WTC11 (cell line): ENCODE data around the gene MASP2. TPM values are rescaled to one million over a fixed set of nuclear protein-coding genes. Genes with fewer than 3 reads are reported as not detected.

Experiments
- ATAC-seq: fragments of 200-7000 bp; cut with Tn5 transposase; 2 replicates; pipeline ENCODE4 v1.10.0; 2021; ENCODE audit warnings: mild to moderate bottlenecking, moderate library complexity
- CTCF ChIA-PET: fragments of 300-600 bp; sonication (Branson Sonifier 250); formaldehyde crosslinking; loops from one replicate; lab custom pipeline; 2021; ENCODE audit warnings: antibody characterized with exemption; lab: Charles Lee
- POLR2A ChIA-PET: fragments of 350-600 bp; sonication (Branson Sonifier 250); formaldehyde crosslinking; loops from one replicate; lab custom pipeline; 2021; ENCODE audit warnings: antibody characterized with exemption; lab: Charles Lee
- DNase-seq: peaks from one replicate; pipeline ENCODE4 v3.0.0; 2021; ENCODE audit warnings: low spot score
- H3K27ac Mint-ChIP-seq: 2 replicates; pipeline ENCODE4 v1.8.0; 2021; ENCODE audit warnings: mixed read lengths
- H3K27me3 Mint-ChIP-seq: 2 replicates; pipeline ENCODE4 v1.8.0; 2021; ENCODE audit warnings: low read depth, mild to moderate bottlenecking, moderate library complexity, mixed read lengths
- H3K36me3 Mint-ChIP-seq: 2 replicates; pipeline ENCODE4 v1.8.0; 2021; ENCODE audit warnings: mixed read lengths
- H3K4me1 Mint-ChIP-seq: 2 replicates; pipeline ENCODE4 v1.8.0; 2022; ENCODE audit warnings: mixed read lengths
- H3K4me3 Mint-ChIP-seq: 2 replicates; pipeline ENCODE4 v1.8.0; 2021; ENCODE audit warnings: mild to moderate bottlenecking, moderate library complexity, mixed read lengths
- H3K9me3 Mint-ChIP-seq: 2 replicates; pipeline ENCODE4 v1.8.0; 2021; ENCODE audit warnings: mixed read lengths
- ARID4B ChIP-seq: sonication (generic); formaldehyde crosslinking; IDR thresholded peaks from 2 replicates; pipeline ENCODE4 v1.8.0; 2023; ENCODE audit warnings: missing genetic modification reagents, mild to moderate bottlenecking, borderline replicate concordance
- ATF3 ChIP-seq: sonication (generic); formaldehyde crosslinking; conservative IDR thresholded peaks from 2 replicates; pipeline ENCODE4 v1.8.1; 2022; ENCODE audit warnings: mild to moderate bottlenecking, missing genetic modification reagents
- CREM ChIP-seq: sonication (generic); formaldehyde crosslinking; IDR thresholded peaks from 2 replicates; pipeline ENCODE4 v1.8.1; 2022; ENCODE audit warnings: mild to moderate bottlenecking, missing genetic modification reagents, moderate library complexity
- E2F1 ChIP-seq: sonication (generic); formaldehyde crosslinking; IDR thresholded peaks from 2 replicates; pipeline ENCODE4 v1.8.0; 2022; ENCODE audit warnings: mild to moderate bottlenecking, missing genetic modification reagents
- ETV6 ChIP-seq: sonication (generic); formaldehyde crosslinking; IDR thresholded peaks from 2 replicates; pipeline ENCODE4 v1.8.1; 2022; ENCODE audit warnings: mild to moderate bottlenecking, missing genetic modification reagents
- GABPB1 ChIP-seq: sonication (generic); formaldehyde crosslinking; IDR thresholded peaks from 2 replicates; pipeline ENCODE4 v1.8.1; 2023; ENCODE audit warnings: mild to moderate bottlenecking, missing genetic modification reagents
- IRF1 ChIP-seq: sonication (generic); formaldehyde crosslinking; IDR thresholded peaks from 2 replicates; pipeline ENCODE4 v1.8.0; 2023; ENCODE audit warnings: missing genetic modification reagents
- IRF2 ChIP-seq: sonication (generic); formaldehyde crosslinking; IDR thresholded peaks from 2 replicates; pipeline ENCODE4 v1.8.0; 2022; ENCODE audit warnings: low read depth, missing genetic modification reagents, borderline replicate concordance
- MYBL2 ChIP-seq: sonication (generic); formaldehyde crosslinking; IDR thresholded peaks from 2 replicates; pipeline ENCODE4 v1.8.1; 2023; ENCODE audit warnings: mild to moderate bottlenecking, moderate library complexity, missing genetic modification reagents
- NFE2L1 ChIP-seq: sonication (generic); formaldehyde crosslinking; IDR thresholded peaks from 2 replicates; pipeline ENCODE4 v1.8.1; 2023; ENCODE audit warnings: missing genetic modification reagents
- TCF7 ChIP-seq: sonication (generic); formaldehyde crosslinking; IDR thresholded peaks from 2 replicates; pipeline ENCODE4 v1.8.0; 2022; ENCODE audit warnings: mild to moderate bottlenecking, low read depth, missing genetic modification reagents, moderate library complexity
- TEAD4 ChIP-seq: sonication (generic); formaldehyde crosslinking; IDR thresholded peaks from 2 replicates; pipeline ENCODE4 v1.8.0; 2022; ENCODE audit warnings: mild to moderate bottlenecking, missing genetic modification reagents
- ZBTB43 ChIP-seq: sonication (generic); formaldehyde crosslinking; IDR thresholded peaks from 2 replicates; pipeline ENCODE4 v1.8.1; 2023; ENCODE audit warnings: mild to moderate bottlenecking, missing genetic modification reagents
- ZNF121 ChIP-seq: sonication (generic); formaldehyde crosslinking; IDR thresholded peaks from 2 replicates; pipeline ENCODE4 v1.8.0; 2023; ENCODE audit warnings: missing genetic modification reagents
- ZNF219 ChIP-seq: sonication (generic); formaldehyde crosslinking; IDR thresholded peaks from 2 replicates; pipeline ENCODE4 v1.8.0; 2023; ENCODE audit warnings: missing genetic modification reagents, mild to moderate bottlenecking, borderline replicate concordance
- ZNF281 ChIP-seq: sonication (generic); formaldehyde crosslinking; IDR thresholded peaks from 2 replicates; pipeline ENCODE4 v1.8.0; 2023; ENCODE audit warnings: mild to moderate bottlenecking, missing genetic modification reagents
- ZNF416 ChIP-seq: fragments of 250-450 bp; sonication (Bioruptor Pico); IDR thresholded peaks from 2 replicates; pipeline ENCODE4 v1.9.0; 2021; ENCODE audit warnings: mild to moderate bottlenecking, inconsistent platforms
- ZNF423 ChIP-seq: fragments of 250-450 bp; sonication (Bioruptor Pico); IDR thresholded peaks from 2 replicates; pipeline ENCODE4 v2.1.2; 2022; ENCODE audit warnings: mild to moderate bottlenecking, moderate library complexity
- total RNA-seq: library from RNA; stranded (reverse); gene quantifications from 3 replicates; pipeline ENCODE4 v1.2.3, GENCODE V29; 2021
- TF ChIP-seq, protein P1 (sequence below): sonication (generic); formaldehyde crosslinking; IDR thresholded peaks from 2 replicates; pipeline ENCODE4 v1.8.1; 2023; ENCODE audit warnings: mild to moderate bottlenecking, missing genetic modification reagents, moderate library complexity
- TF ChIP-seq, protein P2 (sequence below): sonication (generic); formaldehyde crosslinking; IDR thresholded peaks from 2 replicates; pipeline ENCODE4 v1.8.0; 2022; ENCODE audit warnings: missing genetic modification reagents

The MASP2 gene
- total RNA-seq, 1 experiment from 2014 or later: 0.57 TPM

GRCh38 chr1:11027316-11027715 lies 19.7 kb downstream of the MASP2 start (continued):
- TF ChIP-seq ARID4B (CRISPR knock-in tag): no peak
- TF ChIP-seq MYBL2 (CRISPR knock-in tag): no peak

DNA sequence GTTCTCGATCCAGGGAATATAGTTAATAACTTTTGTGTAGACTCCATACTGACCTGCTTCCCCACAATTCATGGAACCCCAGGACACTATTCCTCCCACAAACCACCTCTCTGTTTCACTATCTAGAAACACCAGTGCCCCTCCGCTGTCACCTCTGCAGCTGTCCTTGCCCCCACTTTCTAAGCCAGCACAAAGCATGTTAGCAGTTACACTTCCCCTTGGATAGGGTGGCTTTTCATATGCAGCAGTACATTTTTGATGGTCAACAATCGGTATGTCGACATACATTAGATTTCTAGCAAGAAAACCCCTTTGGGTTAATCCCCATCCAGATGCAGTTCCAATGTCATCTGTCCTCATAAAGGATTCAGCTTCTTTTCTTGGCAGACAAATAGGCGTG lies 20.1 kb downstream of the MASP2 start:
- H3K9me3 Mint-ChIP-seq: no peaks in the 10 kb centered on the region
- H3K4me3 Mint-ChIP-seq: no peak overlapping the region
- ATAC-seq: no peak
- H3K27me3 Mint-ChIP-seq: no peaks in the 10 kb centered on the region
- no peak for DNase-seq
- peaks cover 15% of the 10 kb centered on the region; the same call in 1 of the 2 replicates for H3K4me1 Mint-ChIP-seq
- POLR2A ChIA-PET: no interaction called here
- H3K36me3 Mint-ChIP-seq: peaks cover 50% of the 10 kb centered on the region
- H3K27ac Mint-ChIP-seq: peak overlapping the region; percentile 72
- TF ChIP-seq ETV6 (CRISPR knock-in tag) (no peak), E2F1 (CRISPR knock-in tag) (no peak), IRF2 (no peak), ZBTB43 (CRISPR knock-in tag) (no peak), ZNF416 (CRISPR knock-in tag) (no peak), ZNF423 (no peak), ZNF121 (no peak), TCF7 (no peak), ZNF219 (CRISPR knock-in tag) (no peak), ATF3 (CRISPR knock-in tag) (no peak)
- TF ChIP-seq, protein P1, sequence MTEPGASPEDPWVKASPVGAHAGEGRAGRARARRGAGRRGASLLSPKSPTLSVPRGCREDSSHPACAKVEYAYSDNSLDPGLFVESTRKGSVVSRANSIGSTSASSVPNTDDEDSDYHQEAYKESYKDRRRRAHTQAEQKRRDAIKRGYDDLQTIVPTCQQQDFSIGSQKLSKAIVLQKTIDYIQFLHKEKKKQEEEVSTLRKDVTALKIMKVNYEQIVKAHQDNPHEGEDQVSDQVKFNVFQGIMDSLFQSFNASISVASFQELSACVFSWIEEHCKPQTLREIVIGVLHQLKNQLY (CRISPR knock-in tag): no peak
- CTCF ChIA-PET: interaction anchor here (3.7 kb wide), 1 partner anchor 11 kb away, joined by 14 read pairs; no protein-coding TSS in a partner anchor

- no peak for DNase-seq
- H3K27ac Mint-ChIP-seq: peak overlapping the region; percentile 72
- no peaks in the 10 kb centered on the region for H3K9me3 Mint-ChIP-seq
- POLR2A ChIA-PET: no interaction called here
- CTCF ChIA-PET: no interaction called here
- no peak overlapping the region for H3K4me3 Mint-ChIP-seq
- H3K36me3 Mint-ChIP-seq: peaks cover 58% of the 10 kb centered on the region
- no peak for ATAC-seq
- no peaks in the 10 kb centered on the region for H3K27me3 Mint-ChIP-seq
- peaks cover 15% of the 10 kb centered on the region; the same call in 1 of the 2 replicates for H3K4me1 Mint-ChIP-seq
- no peak for TF ChIP-seq TEAD4 (CRISPR knock-in tag)
- no peak for TF ChIP-seq CREM (CRISPR knock-in tag)
- TF ChIP-seq, protein P2, sequence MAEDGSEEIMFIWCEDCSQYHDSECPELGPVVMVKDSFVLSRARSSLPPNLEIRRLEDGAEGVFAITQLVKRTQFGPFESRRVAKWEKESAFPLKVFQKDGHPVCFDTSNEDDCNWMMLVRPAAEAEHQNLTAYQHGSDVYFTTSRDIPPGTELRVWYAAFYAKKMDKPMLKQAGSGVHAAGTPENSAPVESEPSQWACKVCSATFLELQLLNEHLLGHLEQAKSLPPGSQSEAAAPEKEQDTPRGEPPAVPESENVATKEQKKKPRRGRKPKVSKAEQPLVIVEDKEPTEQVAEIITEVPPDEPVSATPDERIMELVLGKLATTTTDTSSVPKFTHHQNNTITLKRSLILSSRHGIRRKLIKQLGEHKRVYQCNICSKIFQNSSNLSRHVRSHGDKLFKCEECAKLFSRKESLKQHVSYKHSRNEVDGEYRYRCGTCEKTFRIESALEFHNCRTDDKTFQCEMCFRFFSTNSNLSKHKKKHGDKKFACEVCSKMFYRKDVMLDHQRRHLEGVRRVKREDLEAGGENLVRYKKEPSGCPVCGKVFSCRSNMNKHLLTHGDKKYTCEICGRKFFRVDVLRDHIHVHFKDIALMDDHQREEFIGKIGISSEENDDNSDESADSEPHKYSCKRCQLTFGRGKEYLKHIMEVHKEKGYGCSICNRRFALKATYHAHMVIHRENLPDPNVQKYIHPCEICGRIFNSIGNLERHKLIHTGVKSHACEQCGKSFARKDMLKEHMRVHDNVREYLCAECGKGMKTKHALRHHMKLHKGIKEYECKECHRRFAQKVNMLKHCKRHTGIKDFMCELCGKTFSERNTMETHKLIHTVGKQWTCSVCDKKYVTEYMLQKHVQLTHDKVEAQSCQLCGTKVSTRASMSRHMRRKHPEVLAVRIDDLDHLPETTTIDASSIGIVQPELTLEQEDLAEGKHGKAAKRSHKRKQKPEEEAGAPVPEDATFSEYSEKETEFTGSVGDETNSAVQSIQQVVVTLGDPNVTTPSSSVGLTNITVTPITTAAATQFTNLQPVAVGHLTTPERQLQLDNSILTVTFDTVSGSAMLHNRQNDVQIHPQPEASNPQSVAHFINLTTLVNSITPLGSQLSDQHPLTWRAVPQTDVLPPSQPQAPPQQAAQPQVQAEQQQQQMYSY (CRISPR knock-in tag): no peak
- TF ChIP-seq ZNF281: no peak
- TF ChIP-seq IRF1: no peak
- no peak for TF ChIP-seq GABPB1 (CRISPR knock-in tag)
- TF ChIP-seq NFE2L1 (CRISPR knock-in tag): no peak
Observed at GRCh38 chr1:11026052-11026451, 21.0 kb downstream of the MASP2 start.
